PC-9 (cell line): ENCODE results near the gene MED12.

Source experiments
- CTCF ChIP-seq: fragments of 200-600 bp; sonication (generic); conservative IDR thresholded peaks from 2 replicates; pipeline ENCODE4 v1.6.1; 2017; ENCODE audit warnings: mixed run types, antibody characterized with exemption, mild to moderate bottlenecking, moderate library complexity
- EZH2 ChIP-seq: fragments of 200-600 bp; sonication (generic); IDR thresholded peaks from 2 replicates; pipeline ENCODE4 v1.8.0; 2017; ENCODE audit warnings: antibody characterized with exemption, low read depth

GRCh38 chrX:71160475-71160874 lies 42.1 kb downstream of the MED12 start:
- TF ChIP-seq CTCF, result no peak
- TF ChIP-seq EZH2, result no peak
